ENCODE results near the gene PTPMT1.

Gene PTPMT1

GRCh38 chr11:47578524-47579494, 13.4 kb downstream of the PTPMT1 start, which contains the start of the genes KBTBD4 and NDUFS3:
Gene KBTBD4 (minus strand): TSS chr11:47578970. CDS start chr11:47578951, 19 bp downstream.
Gene NDUFS3 (plus strand): TSS chr11:47579074. CDS start chr11:47579092, 18 bp downstream.
- DNase-seq (ENCODE audit: low spot score), result peak; percentile 91

GRCh38 chr11:47583844-47584243, 18.4 kb downstream of the PTPMT1 start:
- no peak for DNase-seq (ENCODE audit: low spot score)

GRCh38 chr11:47586098-47586855, 20.9 kb downstream of the PTPMT1 start, which contains the start of gene FAM180B:
Gene FAM180B (plus strand): TSS chr11:47586678. CDS start chr11:47586769, 91 bp downstream.
- DNase-seq (ENCODE audit: low spot score), result no peak

- no peak for DNase-seq (ENCODE audit: low spot score)
Observed at GRCh38 chr11:47587039-47587716, 21.8 kb downstream of the PTPMT1 start.

- no peak for DNase-seq (ENCODE audit: low spot score)
Observed at GRCh38 chr11:47587723-47588326, 22.4 kb downstream of the PTPMT1 start.

- no peak for DNase-seq (ENCODE audit: low spot score)
Observed at GRCh38 chr11:47589118-47589517, 23.7 kb downstream of the PTPMT1 start.

GRCh38 chr11:47589584-47589976, 24.2 kb downstream of the PTPMT1 start:
- DNase-seq (ENCODE audit: low spot score), result no peak

- no peak for DNase-seq (ENCODE audit: low spot score)
Observed at GRCh38 chr11:47589977-47590861, 24.8 kb downstream of the PTPMT1 start.

- DNase-seq (ENCODE audit: low spot score), result no peak
Observed at GRCh38 chr11:47591764-47592163, 26.4 kb downstream of the PTPMT1 start.

GRCh38 chr11:47592251-47592650, 26.9 kb downstream of the PTPMT1 start:
- no peak for DNase-seq (ENCODE audit: low spot score)

GRCh38 chr11:47592970-47593369, 27.6 kb downstream of the PTPMT1 start:
- no peak for DNase-seq (ENCODE audit: low spot score)

GRCh38 chr11:47593492-47593933, 28.1 kb downstream of the PTPMT1 start:
- no peak for DNase-seq (ENCODE audit: low spot score)

- no peak for DNase-seq (ENCODE audit: low spot score)
Observed at GRCh38 chr11:47593934-47594855, 28.8 kb downstream of the PTPMT1 start, which contains the start of gene C1QTNF4. Gene C1QTNF4 (minus strand): TSS chr11:47594411. CDS start chr11:47590810, 3,601 bp downstream.

GRCh38 chr11:47595029-47595428, 29.6 kb downstream of the PTPMT1 start:
- DNase-seq (ENCODE audit: low spot score), result no peak

GRCh38 chr11:47595967-47596366, 30.6 kb downstream of the PTPMT1 start:
- DNase-seq (ENCODE audit: low spot score), result no peak

GRCh38 chr11:47599902-47600301, 34.5 kb downstream of the PTPMT1 start:
- DNase-seq (ENCODE audit: low spot score), result no peak

GRCh38 chr11:47603295-47603694, 37.9 kb downstream of the PTPMT1 start:
- DNase-seq (ENCODE audit: low spot score), result no peak

- DNase-seq (ENCODE audit: low spot score), result no peak
Observed at GRCh38 chr11:47605921-47606320, 40.5 kb downstream of the PTPMT1 start.

GRCh38 chr11:47606731-47607130, 41.3 kb downstream of the PTPMT1 start:
- DNase-seq (ENCODE audit: low spot score), result no peak
